ENCODE results near the gene ENHO. TPM values are rescaled to one million over a fixed set of nuclear protein-coding genes. Genes with fewer than 3 reads are reported as not detected.

The ENHO gene
- total and polyA plus RNA-seq, 10 donors = 0.35 to 0.94 (median 0.81) TPM; not detected in 4

- intact Hi-C loops (cut with DNase I; ENCODE audit: low total_unique reads) = no loop called here
- 67 to 76% (median 68%) methylated on average over 5 of the region's 5 CpGs for WGBS, 5 donors
These were observed 43.3 kb downstream of the ENHO start for GRCh38 chr9:34479431-34479866.

GRCh38 chr9:34477541-34477940 lies 45.2 kb downstream of the ENHO start:
- Histone ChIP-seq H3K9me3 (no peaks in the 10 kb centered on the region), H3K36me3 (no peaks in the 10 kb centered on the region), H3K4me3 (no peak overlapping the region), H3K27ac (no peak overlapping the region), H3K27me3 (replicated peaks in 1 of 7) (peaks cover 0 to 18% (median 0%) of the 10 kb centered on the region in 7 donors), H3K4me1 (no peaks in the 10 kb centered on the region)
- 43 to 73% (median 70%) methylated on average over 1 of the region's 1 CpG for WGBS, 5 donors
- TF ChIP-seq POLR2AphosphoS5 (IDR thresholded peaks at IDR 0.05) = no peak
- no peak for TF ChIP-seq POLR2A (IDR thresholded peaks at IDR 0.05)
- TF ChIP-seq CTCF (IDR thresholded peaks at IDR 0.05 in 8 of 11, conservative IDR thresholded peaks at IDR 0.05 in 3 of 11) = no peak
- no peak for DNase-seq
- intact Hi-C loops (cut with DNase I; ENCODE audit: low total_unique reads) = no loop called here

More at GRCh38 chr9:34479431-34479866, 43.3 kb downstream of the ENHO start:
- no peaks in the 10 kb centered on the region for H3K36me3 ChIP-seq
- no peak for DNase-seq
- no peaks in the 10 kb centered on the region for H3K9me3 ChIP-seq
- no peak for TF ChIP-seq POLR2AphosphoS5 (IDR thresholded peaks at IDR 0.05)
- TF ChIP-seq CTCF (IDR thresholded peaks at IDR 0.05 in 8 of 11, conservative IDR thresholded peaks at IDR 0.05 in 3 of 11) = no peak
- TF ChIP-seq POLR2A (IDR thresholded peaks at IDR 0.05) = no peak
- peaks cover 0 to 10% (median 0%) of the 10 kb centered on the region in 7 donors for H3K27me3 ChIP-seq (replicated peaks in 1 of 7)
- H3K4me3 ChIP-seq = no peak overlapping the region
- H3K27ac ChIP-seq = no peak overlapping the region
- H3K4me1 ChIP-seq = no peaks in the 10 kb centered on the region

DNA sequence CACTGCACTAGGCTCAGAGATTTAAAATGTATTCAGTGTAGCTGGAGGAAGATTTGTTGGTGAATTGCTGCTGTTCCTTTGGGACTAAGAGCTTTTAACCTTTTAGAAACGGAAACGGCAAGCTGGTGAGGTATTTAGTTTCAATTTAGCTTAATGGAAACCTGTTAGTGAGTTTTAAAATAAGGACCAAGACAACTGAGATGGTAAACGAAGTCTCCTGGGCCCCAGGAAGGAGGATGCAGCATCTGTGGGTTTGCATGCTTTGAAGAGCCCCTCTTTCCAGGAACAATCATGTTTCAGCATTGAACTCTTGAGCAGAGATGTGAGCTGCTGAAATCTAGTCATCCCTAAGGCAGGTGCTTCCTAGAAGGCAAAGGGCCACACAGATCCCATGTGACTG lies 47.7 kb downstream of the ENHO start:
- 46 to 57% (median 49%) methylated on average over 3 of the region's 3 CpGs for WGBS, 5 donors
- Histone ChIP-seq H3K27me3 (replicated peaks in 1 of 7) (peaks cover 0 to 14% (median 0%) of the 10 kb centered on the region in 7 donors), H3K36me3 (no peaks in the 10 kb centered on the region), H3K27ac (no peak overlapping the region), H3K4me1 (no peaks in the 10 kb centered on the region), H3K9me3 (no peaks in the 10 kb centered on the region), H3K4me3 (no peak overlapping the region)
- no peak for DNase-seq
- intact Hi-C loops (cut with DNase I; ENCODE audit: low total_unique reads) = no loop called here
- no peak for TF ChIP-seq POLR2AphosphoS5 (IDR thresholded peaks at IDR 0.05)
- no peak for TF ChIP-seq POLR2A (IDR thresholded peaks at IDR 0.05)
- no peak for TF ChIP-seq CTCF (IDR thresholded peaks at IDR 0.05 in 8 of 11, conservative IDR thresholded peaks at IDR 0.05 in 3 of 11)

Small RNA genes within 50 kb of the gene (small RNA-seq; reads per million reads assigned to genes)
- 0 reads per million in 4 donors for gene RN7SKP24

Other genes with a start within 250 kb of the ENHO start
- 1 to 10 TPM in 3 of 7 donors, under 1 TPM in 4; 0.52 to 1.8 (median 0.83) TPM for gene KIF24, start 193.7 kb downstream of the ENHO start, total RNA-seq
- under 1 TPM; 0.15 to 0.33 (median 0.32) TPM for gene KIF24, start 193.7 kb downstream of the ENHO start, polyA plus RNA-seq
- 10 to 100 TPM; 10.4 to 18.0 (median 14.6) TPM for gene NUDT2, start 193.4 kb downstream of the ENHO start, total RNA-seq
- 10 to 100 TPM; 21.0 to 32.1 (median 28.0) TPM for gene NUDT2, start 193.4 kb downstream of the ENHO start, polyA plus RNA-seq
- 1 to 10 TPM in 6 of 7 donors, under 1 TPM in 1; 0.97 to 2.2 (median 1.5) TPM for gene MYORG, start 146.1 kb downstream of the ENHO start, total RNA-seq
- under 1 TPM; 0.22 to 0.48 (median 0.47) TPM for gene MYORG, start 146.1 kb downstream of the ENHO start, polyA plus RNA-seq
- 10 to 100 TPM; 10.4 to 26.9 (median 16.5) TPM for gene FAM219A, start 64.4 kb downstream of the ENHO start, total RNA-seq
- 1 to 10 TPM; 3.2 to 9.3 (median 3.5) TPM for gene FAM219A, start 64.4 kb downstream of the ENHO start, polyA plus RNA-seq
- not detected for gene DNAI1, start 64.2 kb downstream of the ENHO start, total RNA-seq
- not detected for gene DNAI1, start 64.2 kb downstream of the ENHO start, polyA plus RNA-seq
- gene CNTFR, start 66.7 kb upstream of the ENHO start, total RNA-seq = 10 to 100 TPM in 5 of 7 donors, 1 to 10 TPM in 2; 6.6 to 46.8 (median 26.3) TPM
- 1 to 10 TPM; 2.8 to 7.7 (median 3.1) TPM for gene CNTFR, start 66.7 kb upstream of the ENHO start, polyA plus RNA-seq
- gene RPP25L, start 89.1 kb upstream of the ENHO start, total RNA-seq = 10 to 100 TPM; 16.8 to 36.1 (median 21.5) TPM
- 10 to 100 TPM; 32.5 to 54.1 (median 46.7) TPM for gene RPP25L, start 89.1 kb upstream of the ENHO start, polyA plus RNA-seq
- 10 to 100 TPM; 43.8 to 64.1 (median 52.1) TPM for gene DCTN3, start 97.5 kb upstream of the ENHO start, total RNA-seq
- gene DCTN3, start 97.5 kb upstream of the ENHO start, polyA plus RNA-seq = 10 to 100 TPM; 59.3 to 79.8 (median 75.9) TPM
- not detected for gene ARID3C, start 106.1 kb upstream of the ENHO start, total RNA-seq
- gene ARID3C, start 106.1 kb upstream of the ENHO start, polyA plus RNA-seq = not detected
- 10 to 100 TPM; 24.1 to 39.7 (median 28.4) TPM for gene SIGMAR1, start 114.8 kb upstream of the ENHO start, total RNA-seq
- gene SIGMAR1, start 114.8 kb upstream of the ENHO start, polyA plus RNA-seq = 10 to 100 TPM; 19.4 to 31.1 (median 24.4) TPM
- gene GALT, start 123.7 kb upstream of the ENHO start, total RNA-seq = 100 to 1,000 TPM in 1 of 7 donors, 10 to 100 TPM in 6; 56.6 to 101 (median 78.9) TPM
- 10 to 100 TPM; 32.1 to 74.4 (median 55.1) TPM for gene GALT, start 123.7 kb upstream of the ENHO start, polyA plus RNA-seq
- 10 to 100 TPM; 23.3 to 43.9 (median 30.7) TPM for gene IL11RA, start 129.2 kb upstream of the ENHO start, total RNA-seq
- 10 to 100 TPM; 16.3 to 37.7 (median 25.1) TPM for gene IL11RA, start 129.2 kb upstream of the ENHO start, polyA plus RNA-seq
- gene CCL27, start 139.7 kb upstream of the ENHO start, total RNA-seq = under 1 TPM in 1 of 7 donors, not detected in 6; 0.70 TPM
- gene CCL27, start 139.7 kb upstream of the ENHO start, polyA plus RNA-seq = under 1 TPM in 2 of 3 donors, not detected in 1; 0.08 to 0.32 TPM
- 10 to 100 TPM in 2 of 7 donors, 1 to 10 TPM in 3, not detected in 2; 4.0 to 57.3 (median 7.4) TPM for gene CCL19, start 168.3 kb upstream of the ENHO start, total RNA-seq
- 10 to 100 TPM; 22.1 to 73.1 (median 38.1) TPM for gene CCL19, start 168.3 kb upstream of the ENHO start, polyA plus RNA-seq
- 100 to 1,000 TPM in 3 of 7 donors, 10 to 100 TPM in 4; 45.1 to 279 (median 81.8) TPM for gene CCL21, start 187.1 kb upstream of the ENHO start, total RNA-seq
- 100 to 1,000 TPM; 221 to 367 (median 312) TPM for gene CCL21, start 187.1 kb upstream of the ENHO start, polyA plus RNA-seq